Left ventricle myocardium inferior (tissue), 1 donor: ENCODE measurements around the gene ATP1B3. TPM values are rescaled to one million over a fixed set of nuclear protein-coding genes. Genes with fewer than 3 reads are reported as not detected.
A peak's percentile ranks its signal among the peaks of the same experiment; 100 is the strongest.
"Not testable (repeated sequence)": the region's sequence is repeated elsewhere in the genome, so short reads cannot be mapped to it uniquely, and the experiment has no call there.

Experiments used
- DNase-seq: peaks from one replicate; pipeline ENCODE4 v3.0.0-alpha.2; 2020
- H3K27ac ChIP-seq: fragments of 200-600 bp; replicated peaks from 2 replicates; pipeline ENCODE4 v1.8.0; 2021
- H3K27me3 ChIP-seq: fragments of 200-600 bp; 2 replicates; pipeline ENCODE4 v1.8.0; 2021; ENCODE audit warnings: low read depth
- H3K36me3 ChIP-seq: fragments of 200-600 bp; 2 replicates; pipeline ENCODE4 v1.8.0; 2021
- H3K4me1 ChIP-seq: fragments of 200-600 bp; 2 replicates; pipeline ENCODE4 v1.8.0; 2021
- H3K4me3 ChIP-seq: fragments of 200-600 bp; 2 replicates; pipeline ENCODE4 v1.8.0; 2021; ENCODE audit warnings: mild to moderate bottlenecking, moderate library complexity
- H3K9me3 ChIP-seq: fragments of 200-600 bp; replicated peaks from 2 replicates; pipeline ENCODE4 v1.8.0; 2021
- CTCF ChIP-seq: fragments of 200-600 bp; IDR thresholded peaks from 2 replicates; pipeline ENCODE4 v1.8.0; 2021; ENCODE audit warnings: antibody characterized with exemption, mild to moderate bottlenecking, borderline replicate concordance
- intact Hi-C: fragments of 100-400 bp; cut with micrococcal nuclease; formaldehyde crosslinking; loops from one replicate; pipeline ENCODE4 v1.11.0; 2022
- total RNA-seq: library from RNA; stranded (reverse); fragmentation: NEBNext Ultra II Directional; extraction: Animal tissue kit (Norgen Biotek cat#: 25700); gene quantifications from one replicate; pipeline ENCODE4 v1.2.1, GENCODE V29; 2021
- donor health status: DM: no; HTN: yes; CAD: no; lungs with severe emphysema.

Gene ATP1B3
- total RNA-seq, 1 donor from 2014 or later, result 34.5 TPM

GRCh38 chr3:141845407-141846049 lies 30.9 kb upstream of the ATP1B3 start:
- Histone ChIP-seq H3K4me1 (peaks cover 5% of the 10 kb centered on the region), H3K36me3 (no peaks in the 10 kb centered on the region), H3K27me3 (no peaks in the 10 kb centered on the region), H3K9me3 (no peaks in the 10 kb centered on the region), H3K4me3 (no peak overlapping the region), H3K27ac (no peak overlapping the region)
- intact Hi-C loops, result no loop called here
- no peak for DNase-seq
- no peak for TF ChIP-seq CTCF

- TF ChIP-seq CTCF, result no peak
- Histone ChIP-seq H3K9me3 (no peaks in the 10 kb centered on the region), H3K4me1 (peaks cover 5% of the 10 kb centered on the region), H3K4me3 (no peak overlapping the region), H3K27me3 (no peaks in the 10 kb centered on the region), H3K36me3 (no peaks in the 10 kb centered on the region), H3K27ac (no peak overlapping the region)
- intact Hi-C loops, result no loop called here
- DNase-seq, result no peak
Observed at GRCh38 chr3:141846050-141846433, 30.4 kb upstream of the ATP1B3 start.

- H3K4me3 ChIP-seq, DNase-seq, H3K27me3 ChIP-seq, H3K36me3 ChIP-seq, H3K9me3 ChIP-seq, H3K4me1 ChIP-seq, H3K27ac ChIP-seq, intact Hi-C loops: not testable (repeated sequence)
Observed at GRCh38 chr3:141848159-141848748, 28.2 kb upstream of the ATP1B3 start.

GRCh38 chr3:141849056-141849815 lies 27.2 kb upstream of the ATP1B3 start:
- peaks cover 10% of the 10 kb centered on the region for H3K4me1 ChIP-seq
- DNase-seq, result no peak
- H3K9me3 ChIP-seq, result no peaks in the 10 kb centered on the region
- no peak overlapping the region for H3K4me3 ChIP-seq
- H3K27me3 ChIP-seq, result no peaks in the 10 kb centered on the region
- no peak overlapping the region for H3K27ac ChIP-seq
- H3K36me3 ChIP-seq, result no peaks in the 10 kb centered on the region
- TF ChIP-seq CTCF, result no peak
- intact Hi-C loops, result no loop called here

GRCh38 chr3:141851411-141851810 lies 25.0 kb upstream of the ATP1B3 start:
- peak overlapping the region; percentile 24 for H3K27ac ChIP-seq
- H3K4me1 ChIP-seq, result peaks cover 10% of the 10 kb centered on the region
- H3K27me3 ChIP-seq, result no peaks in the 10 kb centered on the region
- TF ChIP-seq CTCF, result no peak
- H3K9me3 ChIP-seq, result no peaks in the 10 kb centered on the region
- H3K36me3 ChIP-seq, result no peaks in the 10 kb centered on the region
- no peak for DNase-seq
- no peak overlapping the region for H3K4me3 ChIP-seq
- intact Hi-C loops, result no loop called here

GRCh38 chr3:141853081-141853601 lies 23.3 kb upstream of the ATP1B3 start:
- intact Hi-C loops, result no loop called here
- Histone ChIP-seq H3K36me3 (no peaks in the 10 kb centered on the region), H3K27me3 (no peaks in the 10 kb centered on the region), H3K9me3 (no peaks in the 10 kb centered on the region), H3K4me3 (no peak overlapping the region), H3K4me1 (peaks cover 10% of the 10 kb centered on the region), H3K27ac (peak overlapping the region; percentile 81)
- no peak for TF ChIP-seq CTCF
- DNase-seq, result no peak
